ENCODE results near the gene KCNIP1.

- no peak for TF ChIP-seq CTCF (IDR thresholded peaks at IDR 0.05 in 8 of 11, conservative IDR thresholded peaks at IDR 0.05 in 3 of 11)
- no peak for TF ChIP-seq POLR2AphosphoS5 (IDR thresholded peaks at IDR 0.05)
Measured at GRCh38 chr5:170740551-170741205, 236.9 kb downstream of the KCNIP1 start.
